ENCODE measurements around the gene DLG2.

DNA sequence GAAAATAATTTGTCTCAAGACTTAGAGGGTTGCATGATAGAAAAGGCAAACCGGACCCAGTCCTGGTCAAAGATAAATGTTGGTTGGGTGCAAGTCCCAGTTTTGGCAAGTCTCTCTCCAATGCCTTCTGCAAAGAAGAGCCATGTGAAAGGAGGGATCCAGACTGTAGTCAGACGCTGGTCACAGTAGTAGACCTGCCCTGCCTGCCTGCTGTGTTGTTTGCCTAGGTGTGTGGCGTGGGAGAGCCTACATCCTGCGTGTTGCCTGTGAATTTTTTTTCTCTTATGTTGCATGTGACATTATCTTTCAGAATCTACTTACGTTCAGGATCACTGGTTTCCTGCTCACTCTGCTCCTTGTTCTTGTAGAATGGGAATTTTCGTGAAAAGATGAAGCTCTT lies 2143.3 kb downstream of the DLG2 start:
- no peak for TF ChIP-seq POLR2A (IDR thresholded peaks at IDR 0.05)
- TF ChIP-seq, protein P1, sequence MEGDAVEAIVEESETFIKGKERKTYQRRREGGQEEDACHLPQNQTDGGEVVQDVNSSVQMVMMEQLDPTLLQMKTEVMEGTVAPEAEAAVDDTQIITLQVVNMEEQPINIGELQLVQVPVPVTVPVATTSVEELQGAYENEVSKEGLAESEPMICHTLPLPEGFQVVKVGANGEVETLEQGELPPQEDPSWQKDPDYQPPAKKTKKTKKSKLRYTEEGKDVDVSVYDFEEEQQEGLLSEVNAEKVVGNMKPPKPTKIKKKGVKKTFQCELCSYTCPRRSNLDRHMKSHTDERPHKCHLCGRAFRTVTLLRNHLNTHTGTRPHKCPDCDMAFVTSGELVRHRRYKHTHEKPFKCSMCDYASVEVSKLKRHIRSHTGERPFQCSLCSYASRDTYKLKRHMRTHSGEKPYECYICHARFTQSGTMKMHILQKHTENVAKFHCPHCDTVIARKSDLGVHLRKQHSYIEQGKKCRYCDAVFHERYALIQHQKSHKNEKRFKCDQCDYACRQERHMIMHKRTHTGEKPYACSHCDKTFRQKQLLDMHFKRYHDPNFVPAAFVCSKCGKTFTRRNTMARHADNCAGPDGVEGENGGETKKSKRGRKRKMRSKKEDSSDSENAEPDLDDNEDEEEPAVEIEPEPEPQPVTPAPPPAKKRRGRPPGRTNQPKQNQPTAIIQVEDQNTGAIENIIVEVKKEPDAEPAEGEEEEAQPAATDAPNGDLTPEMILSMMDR (IDR thresholded peaks at IDR 0.05) = no peak

Measured in uterus (tissue), 2 donors.